Measurements from ENCODE around the gene EPHB2.

- TF ChIP-seq CTCF (IDR thresholded peaks at IDR 0.05) (no peak), POLR2AphosphoS5 (IDR thresholded peaks at IDR 0.05) (no peak), POLR2A (IDR thresholded peaks at IDR 0.05) (no peak)
Measured at GRCh38 chr1:22832414-22832786, 121.8 kb downstream of the EPHB2 start.
